CD4-positive, alpha-beta T cell treated with Interleukin-17A for 4 hours (primary cell): ENCODE data around the gene DISP3.

Experiments
- DNase-seq: peaks from one replicate; pipeline ENCODE4 v3.0.0-alpha.2; 2020; ENCODE audit warnings: mixed read lengths

The DISP3 gene

GRCh38 chr1:11585389-11585788, 106.4 kb downstream of the DISP3 start:
- no peak for DNase-seq
